HG03342 (cell line): ENCODE data around the gene ICOS.

Experiments used
- ATAC-seq: cut with Tn5 transposase; IDR thresholded peaks from one replicate; pipeline ENCODE4 v1.9.1; 2021; ENCODE audit warnings: mild to moderate bottlenecking, moderate library complexity; ENCODE audit not compliant: unreplicated experiment

The ICOS gene

GRCh38 chr2:203936535-203936934, at the start of gene ICOS:
Gene ICOS (plus strand): TSS chr2:203936763. CDS start chr2:203936815, 52 bp downstream.
- no peak for ATAC-seq

DNA sequence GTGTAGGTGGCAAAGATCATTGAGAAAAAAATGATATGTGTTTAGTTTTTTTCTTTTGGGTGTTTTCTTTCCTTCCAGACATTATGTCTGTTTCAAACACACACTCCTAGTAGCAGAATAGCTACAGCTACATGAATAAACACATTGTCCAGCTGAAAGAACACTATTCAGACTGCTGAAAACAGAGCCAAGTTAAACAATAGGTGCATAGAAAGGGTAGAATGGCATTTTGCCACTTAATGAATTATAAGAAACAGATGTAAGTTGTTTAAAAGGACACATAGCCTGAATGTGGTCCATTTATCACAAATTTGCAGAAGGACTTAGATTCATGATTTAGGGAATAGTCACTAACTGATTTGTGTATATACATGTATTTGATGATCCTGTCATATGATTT, 48.9 kb upstream of the ICOS start:
- ATAC-seq: no peak

GRCh38 chr2:203889542-203889941, 47.0 kb upstream of the ICOS start:
- no peak for ATAC-seq

- no peak for ATAC-seq
These were observed 46.6 kb upstream of the ICOS start for GRCh38 chr2:203889944-203890343.

DNA sequence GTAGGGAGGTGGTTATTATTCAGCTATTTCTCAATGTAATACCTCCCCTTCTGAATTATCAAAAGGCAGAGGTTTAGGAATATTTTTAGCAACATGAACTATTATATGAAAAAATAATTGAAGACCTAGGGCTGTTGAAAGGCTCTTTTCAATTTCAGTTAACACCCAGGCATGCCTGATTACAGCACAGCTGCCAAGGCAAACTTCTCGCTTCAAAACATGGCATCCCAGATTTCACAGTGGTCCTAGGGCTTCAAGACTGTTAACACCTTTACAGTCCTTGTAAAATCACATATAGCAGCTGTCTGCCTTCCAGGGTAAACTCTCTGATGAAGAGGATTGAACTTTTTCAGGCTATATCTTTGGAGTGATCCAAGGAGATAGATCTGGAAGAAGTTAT, 45.8 kb upstream of the ICOS start:
- ATAC-seq: no peak

DNA sequence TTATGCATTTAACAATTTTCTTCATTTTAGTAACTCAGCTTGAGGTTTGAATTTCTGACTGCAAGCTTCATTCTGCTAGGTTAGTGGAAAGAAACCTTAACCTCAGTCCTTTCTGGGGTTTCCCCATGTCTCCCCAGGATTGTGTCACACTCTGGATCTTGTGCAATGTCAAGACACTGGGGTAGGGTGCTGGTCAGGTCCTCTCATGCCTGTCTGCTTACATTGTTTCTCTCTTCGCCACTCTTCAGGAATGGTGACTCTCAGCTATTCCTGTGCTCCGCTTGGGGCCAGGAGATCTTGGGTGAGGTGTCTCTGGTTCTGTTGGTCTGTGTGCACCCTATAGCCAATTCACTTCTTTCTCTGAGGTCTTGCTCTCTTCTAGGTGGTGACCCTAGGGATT, 45.1 kb upstream of the ICOS start:
- no peak for ATAC-seq

DNA sequence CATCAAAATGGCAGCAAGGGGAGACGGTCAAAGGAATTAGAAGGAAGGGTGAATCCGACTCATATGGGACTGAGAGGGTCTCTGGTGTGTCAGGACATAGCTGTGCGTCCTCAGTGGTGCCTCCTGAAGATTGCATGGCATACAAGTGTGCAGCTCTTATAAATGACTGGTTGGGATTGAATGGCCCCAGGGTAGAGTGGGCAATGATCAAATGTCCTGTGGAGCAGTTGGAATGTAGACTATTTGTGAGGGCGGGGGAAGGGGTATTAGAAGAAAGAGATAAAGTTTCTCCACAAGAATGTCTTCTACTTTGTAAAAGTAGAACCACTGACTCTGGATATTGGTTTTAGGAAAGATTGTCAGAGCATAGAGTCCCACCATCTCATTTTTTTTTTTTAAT, 44.4 kb upstream of the ICOS start:
- no peak for ATAC-seq

GRCh38 chr2:203893401-203893800, 43.2 kb upstream of the ICOS start:
- ATAC-seq: no peak

GRCh38 chr2:203893840-203894239, 42.7 kb upstream of the ICOS start:
- no peak for ATAC-seq

- no peak for ATAC-seq
These were observed 42.3 kb upstream of the ICOS start for GRCh38 chr2:203894262-203894661.

DNA sequence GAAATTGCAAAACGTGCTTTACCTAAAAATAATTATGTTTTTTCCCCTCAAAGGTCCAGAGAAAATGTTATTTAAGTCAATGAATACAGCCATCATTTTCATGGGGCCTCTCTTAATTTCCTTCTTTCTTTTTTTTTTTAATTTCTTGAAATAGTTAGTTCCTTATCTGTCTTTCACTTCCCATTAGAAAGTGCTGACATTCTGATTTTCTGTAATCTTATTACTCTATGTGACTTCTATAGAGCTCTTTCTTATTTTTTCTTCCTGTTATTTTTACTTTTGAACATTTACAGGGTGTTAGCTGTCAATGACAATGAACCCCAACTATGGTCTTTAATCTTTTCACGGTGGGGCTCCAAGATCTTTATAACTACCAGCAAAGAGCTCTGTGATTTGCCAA, 39.0 kb upstream of the ICOS start:
- no peak for ATAC-seq

GRCh38 chr2:203898657-203899056, 37.9 kb upstream of the ICOS start:
- ATAC-seq: no peak

GRCh38 chr2:203900253-203900652, 36.3 kb upstream of the ICOS start:
- no peak for ATAC-seq

DNA sequence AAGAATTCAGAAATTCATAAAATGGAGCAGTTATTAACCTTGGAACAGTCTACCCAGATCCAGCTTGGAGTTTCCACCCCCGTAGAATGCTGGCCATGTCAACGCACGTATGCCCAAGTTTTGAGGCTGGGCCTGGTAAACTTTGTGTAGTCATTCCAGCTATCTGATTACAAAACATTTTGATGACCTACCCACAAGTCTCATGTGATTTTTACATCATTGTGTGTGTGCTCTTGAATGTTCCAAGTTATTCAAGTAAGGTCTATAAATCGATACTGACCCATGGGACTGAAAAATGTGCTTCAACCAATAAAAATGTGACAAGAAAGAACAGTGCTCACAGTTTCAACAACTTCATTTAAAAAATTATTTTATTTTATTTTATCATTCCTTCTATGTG, 32.5 kb upstream of the ICOS start:
- no peak for ATAC-seq

DNA sequence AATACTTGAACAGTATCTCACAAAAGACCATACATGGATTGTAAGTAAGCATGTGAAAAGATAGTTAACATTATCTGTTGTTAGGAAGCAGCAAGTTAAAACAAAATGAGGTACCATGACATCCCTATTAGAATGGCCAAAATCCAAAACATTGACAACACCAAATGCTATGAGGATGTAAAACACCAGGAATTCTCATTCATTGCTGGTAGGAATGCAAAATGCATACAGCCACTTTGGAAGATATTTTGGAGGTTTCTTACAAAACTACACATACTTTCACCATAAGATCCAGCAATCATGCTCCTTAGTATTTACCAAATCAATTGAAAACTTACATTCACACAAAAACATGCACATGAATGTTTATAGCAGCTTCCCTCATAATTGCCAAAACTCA, 30.9 kb upstream of the ICOS start:
- no peak for ATAC-seq

DNA sequence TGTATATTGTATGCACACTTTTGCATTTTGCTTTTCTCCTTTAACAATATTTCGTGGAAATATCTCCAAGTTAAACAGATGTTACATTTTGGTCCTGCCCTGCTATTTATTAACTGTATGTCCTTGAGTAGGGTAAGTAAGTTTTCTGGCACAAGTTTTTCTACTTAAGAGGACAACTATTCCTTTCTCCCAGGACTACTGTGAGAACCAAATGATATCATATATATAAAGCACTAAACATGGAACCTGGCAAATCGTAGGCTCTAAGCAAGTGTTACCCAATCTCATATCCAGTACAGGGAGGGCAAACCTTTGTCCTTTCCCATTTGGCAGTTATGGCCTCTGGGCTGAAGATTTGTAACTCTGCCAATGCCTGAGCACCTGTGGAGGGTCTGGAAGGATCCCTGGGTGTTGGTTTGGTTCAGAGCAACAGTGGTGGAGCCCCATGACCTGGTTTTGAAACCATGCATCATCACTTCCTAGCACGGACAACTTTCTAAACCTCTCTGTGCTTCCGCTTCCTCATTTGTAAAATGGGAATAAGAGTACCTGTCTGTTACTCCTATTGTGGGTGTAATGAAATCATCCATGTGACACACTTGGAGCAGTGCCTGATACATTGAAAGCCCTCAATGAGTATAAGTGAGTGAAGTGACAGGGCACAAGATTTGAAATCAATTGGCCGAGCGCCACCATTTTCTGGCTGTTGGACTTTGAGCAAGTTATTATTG, 28.3 kb upstream of the ICOS start:
- no peak for ATAC-seq

DNA sequence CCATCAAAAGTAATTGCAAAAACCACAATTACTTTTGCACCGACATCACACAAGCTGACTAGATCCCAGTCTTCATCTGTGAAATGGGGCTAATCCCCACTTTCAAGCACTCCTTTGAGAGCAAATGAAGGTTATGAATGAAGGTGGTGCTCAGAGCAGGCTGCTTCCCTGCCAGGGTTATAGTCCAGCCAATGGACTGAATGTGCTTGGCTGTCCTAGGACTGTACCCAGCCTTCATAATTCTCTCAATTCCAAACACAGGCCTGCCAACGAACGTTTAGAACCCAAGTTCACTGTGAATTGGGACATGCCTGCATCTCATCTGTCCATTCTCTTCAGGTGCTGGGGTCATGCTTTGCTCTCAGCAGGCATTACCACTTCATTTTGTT, 27.8 kb upstream of the ICOS start:
- no peak for ATAC-seq

GRCh38 chr2:203909261-203909967, 27.1 kb upstream of the ICOS start:
- no peak for ATAC-seq

DNA sequence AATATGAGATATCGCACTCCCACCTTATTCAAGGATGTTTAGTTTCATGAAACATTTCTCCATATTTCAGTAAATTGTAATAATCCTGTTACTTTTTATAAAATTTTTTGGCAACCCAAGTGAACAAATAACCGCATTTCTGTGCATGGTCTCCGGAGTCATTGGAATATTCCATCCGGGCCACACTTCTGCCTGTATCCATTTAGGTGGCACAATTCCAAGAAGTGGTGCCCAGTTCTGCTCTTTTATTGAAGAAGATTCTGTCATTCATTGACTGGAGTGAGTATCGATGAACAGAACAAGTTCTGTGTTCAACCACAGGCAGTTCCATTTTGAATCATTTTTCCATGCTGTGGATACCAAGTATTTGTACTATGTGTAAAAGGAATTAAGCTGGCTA, 26.6 kb upstream of the ICOS start:
- no peak for ATAC-seq

- ATAC-seq: no peak
These were observed 22.6 kb upstream of the ICOS start for GRCh38 chr2:203913947-203914346.

GRCh38 chr2:203914546-203915182, 21.9 kb upstream of the ICOS start:
- no peak for ATAC-seq

GRCh38 chr2:203915256-203915655, 21.3 kb upstream of the ICOS start:
- no peak for ATAC-seq
